ENCODE measurements around the gene HYAL2.

- TF ChIP-seq CTCF (conservative IDR thresholded peaks at IDR 0.05; ENCODE audit: low read length) (no peak), EZH2phosphoT487 (IDR thresholded peaks at IDR 0.05; ENCODE audit: borderline replicate concordance, low read depth, low read length) (no peak)
These were observed 14.1 kb upstream of the HYAL2 start for GRCh38 chr3:50336452-50337174.
